Stimulated activated CD8-positive, alpha-beta memory T cell treated with anti-CD3 and anti-CD28 coated beads, Interleukin-2, amount 100 ng/mL, for 1 hour (primary cell): Measurements from ENCODE around the gene UGT2B10.
"Not testable (repeated sequence)": the region's sequence is repeated elsewhere in the genome, so short reads cannot be mapped to it uniquely, and the experiment has no call there.

Experiments used
- DNase-seq, 2 donors: peaks; one replicate each; pipeline ENCODE4 v3.0.0-alpha.2; 2020; ENCODE audit warnings: low read depth in 2 of 2

UGT2B10 gene

DNA sequence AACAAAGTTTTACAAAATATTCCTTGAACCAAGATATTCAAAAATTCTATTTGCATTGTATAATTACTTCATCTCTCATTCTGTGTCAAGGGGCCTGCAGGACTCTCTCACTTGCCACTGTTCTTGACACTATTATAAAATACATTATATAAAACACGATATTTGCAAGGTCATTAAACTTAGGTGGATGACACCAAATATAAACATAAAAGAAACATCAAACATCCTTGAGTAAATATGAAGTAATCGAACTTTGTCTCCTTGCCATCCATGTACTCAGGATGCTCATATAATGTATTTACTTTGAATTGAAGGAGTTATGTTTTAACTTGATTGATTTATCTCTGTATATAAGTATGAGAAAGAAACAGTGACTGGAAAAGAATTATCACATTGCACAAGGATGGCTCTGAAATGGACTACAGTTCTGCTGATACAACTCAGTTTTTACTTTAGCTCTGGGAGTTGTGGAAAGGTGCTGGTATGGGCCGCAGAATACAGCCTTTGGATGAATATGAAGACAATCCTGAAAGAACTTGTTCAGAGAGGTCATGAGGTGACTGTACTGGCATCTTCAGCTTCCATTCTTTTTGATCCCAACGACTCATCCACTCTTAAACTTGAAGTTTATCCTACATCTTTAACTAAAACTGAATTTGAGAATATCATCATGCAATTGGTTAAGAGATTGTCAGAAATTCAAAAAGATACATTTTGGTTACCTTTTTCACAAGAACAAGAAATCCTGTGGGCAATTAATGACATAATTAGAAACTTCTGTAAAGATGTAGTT, at the start of gene UGT2B10:
TSS of gene UGT2B10 (plus strand) at position 378 of the 793 bp plus-strand sequence. CDS start at position 404, 26 bp downstream.
- not testable (repeated sequence) for DNase-seq

DNA sequence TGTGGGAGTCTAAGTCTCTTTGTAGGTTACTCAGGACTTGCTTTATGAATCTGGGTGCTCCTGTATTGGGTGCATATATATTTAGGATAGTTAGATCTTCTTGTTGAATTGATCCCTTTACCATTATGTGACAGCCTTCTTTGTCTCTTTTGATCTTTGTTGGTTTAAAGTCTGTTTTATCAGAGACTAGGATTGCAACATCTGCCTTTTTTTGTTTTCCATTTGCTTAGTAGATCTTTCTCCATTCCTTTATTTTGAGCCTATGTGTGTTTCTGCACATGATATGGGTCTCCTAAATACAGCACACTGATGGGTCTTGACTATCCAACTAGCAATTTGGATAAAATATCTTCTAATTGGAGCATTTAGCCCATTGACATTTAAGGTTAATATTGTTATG, 44.0 kb upstream of the UGT2B10 start:
- DNase-seq: not testable (repeated sequence)

DNA sequence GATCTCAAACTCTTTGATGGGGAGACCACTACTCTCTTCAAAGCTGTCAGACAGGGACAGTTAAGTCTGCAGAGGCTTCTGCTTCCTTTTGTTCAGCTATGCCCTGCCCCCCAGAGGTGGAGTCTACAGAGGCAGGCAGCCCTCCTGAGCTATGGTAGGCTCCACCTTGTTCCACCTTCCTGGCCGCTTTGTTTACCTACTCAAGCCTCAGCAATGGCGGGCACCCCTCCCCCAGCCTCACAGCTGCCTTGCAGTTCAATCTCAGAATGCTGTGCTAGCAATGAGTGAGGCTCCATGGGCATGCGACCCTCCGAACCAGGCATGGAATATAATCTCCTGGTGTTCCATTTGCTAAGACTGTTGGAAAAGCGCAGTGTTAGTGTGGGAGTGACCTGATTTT, 42.1 kb upstream of the UGT2B10 start:
- DNase-seq: no peak

DNA sequence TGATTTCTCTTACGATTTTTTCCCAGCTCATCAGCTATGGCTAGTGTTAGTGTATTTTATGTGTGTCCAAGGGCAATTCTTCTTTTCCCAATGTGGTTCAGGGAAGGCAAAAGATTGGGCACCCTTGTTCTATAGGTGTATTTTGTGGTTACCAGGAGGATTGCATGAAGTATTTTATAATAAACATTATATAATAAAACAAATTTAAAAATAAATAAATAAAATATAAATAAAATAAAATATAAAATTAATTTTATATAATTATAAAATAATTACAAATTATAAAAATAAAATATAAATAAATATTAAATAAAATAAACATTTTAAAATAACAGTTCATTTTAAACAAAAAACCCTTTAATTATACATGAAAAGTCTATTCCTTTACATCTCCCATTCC, 35.6 kb upstream of the UGT2B10 start:
- DNase-seq: no peak

DNA sequence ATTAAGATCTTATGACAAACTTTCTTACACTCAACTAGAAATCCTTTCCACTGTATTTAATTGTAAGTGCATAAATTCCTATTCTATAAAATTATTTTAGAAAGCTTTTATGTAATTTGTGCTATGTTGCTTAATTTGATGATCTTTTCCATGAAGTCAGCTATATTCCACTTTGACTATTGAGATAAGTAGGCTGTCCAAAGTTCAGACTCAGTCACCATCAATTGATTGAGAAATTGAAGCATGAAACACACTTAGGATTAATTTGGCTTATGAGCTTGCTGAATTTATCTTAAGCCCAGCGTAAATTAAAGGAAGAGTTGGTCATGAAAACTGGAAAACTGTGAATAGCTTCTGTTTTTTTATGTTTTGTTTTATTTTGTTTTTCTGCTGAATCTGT, 18.7 kb upstream of the UGT2B10 start:
- no peak for DNase-seq

DNA sequence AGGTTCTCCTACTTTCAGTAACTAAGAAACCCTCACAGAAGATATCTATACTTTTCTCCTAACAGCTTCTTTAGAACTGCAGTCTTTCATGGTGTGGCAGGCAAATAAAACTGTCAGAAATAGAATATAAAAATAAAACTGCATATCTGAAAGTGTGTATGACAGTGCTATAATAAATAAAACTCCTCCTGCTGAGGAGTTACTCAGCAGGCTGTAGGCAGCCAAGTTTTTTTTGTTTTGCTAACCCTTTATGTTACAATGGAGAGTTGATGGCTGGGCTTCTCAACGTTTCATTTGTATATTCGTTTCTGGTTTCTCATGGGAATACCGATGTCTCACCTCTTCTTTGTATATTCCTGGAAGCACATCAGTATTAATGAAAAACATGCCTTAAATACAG, 18.2 kb upstream of the UGT2B10 start:
- DNase-seq: no peak

DNA sequence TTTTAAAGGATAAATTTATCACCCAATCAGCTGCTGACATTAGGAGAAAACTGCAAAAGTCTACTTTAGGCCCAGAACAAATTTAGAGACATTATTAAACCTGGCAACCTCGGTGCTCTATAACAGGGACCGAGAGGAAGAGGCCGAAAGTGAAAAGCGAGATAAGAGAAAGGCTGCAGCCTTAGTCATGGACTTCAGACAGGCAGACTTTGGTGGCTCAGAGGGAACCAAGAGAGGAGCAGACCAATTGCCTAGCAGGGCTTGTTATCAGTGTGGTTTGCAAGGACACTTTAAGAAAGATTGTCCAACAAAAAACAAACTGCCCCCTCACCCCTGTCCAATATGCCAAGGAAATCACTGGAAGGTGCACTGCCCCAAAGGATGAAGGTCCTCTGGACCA, 12.8 kb upstream of the UGT2B10 start:
- DNase-seq: no peak

DNA sequence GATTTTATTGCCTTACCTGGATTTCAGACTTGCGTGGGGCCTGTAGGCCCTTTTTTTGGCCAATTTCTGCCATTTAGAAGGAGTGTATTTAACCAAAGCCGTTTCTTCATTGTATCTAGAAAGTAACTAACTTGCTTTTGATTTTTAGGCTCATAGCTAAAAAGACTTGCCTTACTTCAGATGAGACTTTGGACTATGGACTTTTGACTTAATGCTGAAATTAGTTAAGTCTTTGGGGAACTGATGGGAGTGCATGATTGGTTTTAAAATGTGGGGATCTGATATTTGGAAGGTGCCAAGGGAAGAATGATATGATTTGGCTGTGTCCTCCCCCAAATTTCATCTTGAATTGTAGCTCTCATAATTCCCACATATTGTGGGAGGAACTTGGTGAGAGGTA, 7.7 kb upstream of the UGT2B10 start:
- no peak for DNase-seq

DNA sequence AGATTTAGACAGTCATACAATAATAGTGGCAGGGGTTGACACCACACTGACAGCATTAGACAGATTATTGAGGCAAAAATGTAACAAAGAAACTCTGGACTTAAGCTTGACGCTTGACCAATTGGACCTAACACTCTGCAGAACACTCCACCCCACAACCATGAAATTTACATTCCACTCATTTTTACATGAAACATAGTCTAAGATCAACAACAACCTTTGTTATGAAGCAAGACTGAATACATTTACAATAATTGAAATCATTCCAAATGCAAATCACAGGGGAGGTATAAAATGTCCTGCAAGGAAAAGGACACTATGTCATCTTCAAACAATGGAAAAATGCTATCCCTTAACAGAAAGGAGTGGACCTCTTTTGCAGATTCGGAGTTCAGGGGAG, 4.9 kb upstream of the UGT2B10 start:
- no peak for DNase-seq

DNA sequence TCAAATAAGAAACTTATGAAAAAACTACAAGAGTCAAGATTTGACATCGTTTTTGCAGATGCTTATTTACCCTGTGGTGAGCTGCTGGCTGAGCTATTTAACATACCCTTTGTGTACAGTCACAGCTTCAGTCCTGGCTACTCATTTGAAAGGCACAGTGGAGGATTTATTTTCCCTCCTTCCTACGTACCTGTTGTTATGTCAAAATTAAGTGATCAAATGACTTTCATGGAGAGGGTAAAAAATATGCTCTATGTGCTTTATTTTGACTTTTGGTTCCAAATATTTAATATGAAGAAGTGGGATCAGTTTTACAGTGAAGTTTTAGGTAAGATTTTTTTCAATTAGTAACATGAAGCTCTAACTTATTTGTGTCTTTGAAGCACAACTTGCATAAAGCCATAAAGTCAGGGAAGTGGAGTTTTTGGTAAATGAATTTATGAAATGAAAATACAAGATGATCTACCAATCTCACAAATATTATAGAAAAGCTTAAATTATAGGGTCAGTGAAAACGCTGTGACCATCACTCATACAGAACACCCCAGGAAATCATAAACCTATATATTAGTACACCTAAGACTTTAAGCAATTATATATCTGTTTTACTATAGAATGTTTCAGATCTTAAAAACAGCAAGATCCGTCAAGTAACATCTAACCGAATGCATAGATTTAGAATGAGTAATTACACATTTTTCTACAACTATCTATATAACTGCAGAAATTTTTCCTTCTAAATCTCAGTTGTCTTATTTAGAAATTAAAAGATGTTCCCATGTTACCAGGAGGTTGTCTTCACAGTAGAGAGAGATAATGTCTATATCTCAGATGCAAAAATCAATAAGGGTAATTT, 844 bp downstream of the UGT2B10 start:
- not testable (repeated sequence) for DNase-seq

DNA sequence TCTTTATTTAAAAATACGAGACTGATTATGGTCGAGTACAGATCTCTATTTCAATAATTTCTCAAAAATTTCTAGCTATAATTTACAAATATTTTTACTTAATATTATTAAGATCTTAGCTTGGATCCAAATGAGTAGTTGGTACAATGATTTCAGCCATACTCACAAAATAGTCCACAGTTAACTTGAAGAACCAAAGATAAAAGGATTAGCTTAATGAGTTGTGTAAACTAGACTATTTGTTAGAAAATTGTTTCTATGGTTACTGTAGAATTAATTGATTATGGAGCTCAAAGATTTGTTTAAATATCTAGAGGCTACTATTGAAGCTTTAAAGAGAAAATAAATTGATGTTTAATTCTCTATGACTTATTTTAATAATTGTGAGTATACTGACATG, 1.6 kb downstream of the UGT2B10 start:
- DNase-seq: no peak

DNA sequence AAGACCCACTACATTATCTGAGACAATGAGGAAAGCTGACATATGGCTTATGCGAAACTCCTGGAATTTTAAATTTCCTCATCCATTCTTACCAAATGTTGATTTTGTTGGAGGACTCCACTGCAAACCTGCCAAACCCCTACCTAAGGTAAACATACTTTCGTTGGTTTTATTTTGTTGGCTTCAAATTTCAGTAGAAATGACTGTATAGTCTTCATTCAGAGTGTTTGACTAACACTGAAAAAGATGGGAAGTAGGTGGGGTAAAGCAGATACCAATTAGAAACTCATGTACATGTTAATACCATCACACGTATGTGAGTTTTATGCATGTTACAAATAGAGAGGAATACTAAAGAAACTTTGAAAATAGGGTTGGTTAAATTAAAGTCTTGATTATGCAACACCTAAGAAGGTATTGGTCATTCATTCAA, 2.3 kb downstream of the UGT2B10 start:
- not testable (repeated sequence) for DNase-seq

DNA sequence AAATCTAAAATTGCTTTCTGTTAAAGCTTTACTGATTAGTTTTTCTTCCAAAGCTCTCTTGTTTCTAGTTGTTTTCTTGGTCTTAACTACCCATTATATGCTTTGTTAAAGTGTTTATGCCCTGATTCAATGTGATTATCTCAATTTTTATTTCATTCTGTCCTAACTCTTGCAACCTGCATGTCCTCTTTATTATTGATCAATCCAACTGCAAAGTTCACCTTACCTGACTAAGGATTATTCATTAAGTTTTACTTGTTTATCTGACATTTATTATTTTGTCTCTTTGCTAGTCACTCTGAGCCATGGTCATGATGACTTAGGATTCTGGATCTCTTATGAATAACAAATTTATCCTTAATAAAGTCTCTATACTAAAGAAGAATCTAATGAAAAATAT, 15.8 kb downstream of the UGT2B10 start:
- no peak for DNase-seq

DNA sequence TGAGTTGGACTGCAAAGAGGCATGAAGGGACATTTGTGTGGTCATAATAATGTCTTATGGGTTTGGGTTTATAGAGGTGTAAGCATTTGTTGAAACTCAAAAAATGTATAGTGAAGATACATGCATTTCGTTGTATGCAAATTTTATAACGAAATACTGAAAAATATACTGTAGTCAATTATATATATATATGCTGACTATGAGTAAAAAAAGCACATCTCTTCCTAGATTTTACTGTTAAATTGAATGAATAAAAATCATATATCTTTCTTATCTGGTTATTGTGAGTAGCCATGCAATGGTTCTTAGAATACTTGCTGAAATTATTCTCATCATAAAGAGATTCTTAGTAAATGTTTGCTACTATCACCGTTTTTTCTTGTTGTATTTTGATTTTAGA, 34.5 kb downstream of the UGT2B10 start:
- no peak for DNase-seq

DNA sequence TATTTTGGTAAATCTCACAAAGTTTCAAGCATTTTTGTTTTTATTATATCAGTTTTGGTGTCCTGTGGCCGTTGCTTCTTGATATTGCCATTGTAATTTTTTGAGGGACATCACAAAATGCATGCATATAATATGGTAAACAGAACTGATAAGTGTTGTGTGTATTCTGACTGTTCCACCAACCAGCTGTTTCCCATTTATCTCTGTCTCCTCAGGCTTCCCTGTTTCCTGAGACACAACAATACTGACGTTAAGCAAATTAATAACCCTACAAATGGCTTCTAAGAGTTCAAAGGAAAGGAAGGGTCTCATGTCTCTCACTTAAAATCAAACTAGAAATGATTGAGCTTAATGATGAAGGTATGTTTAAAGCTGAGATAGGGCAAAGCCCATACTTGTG, 40.0 kb downstream of the UGT2B10 start:
- DNase-seq: no peak

DNA sequence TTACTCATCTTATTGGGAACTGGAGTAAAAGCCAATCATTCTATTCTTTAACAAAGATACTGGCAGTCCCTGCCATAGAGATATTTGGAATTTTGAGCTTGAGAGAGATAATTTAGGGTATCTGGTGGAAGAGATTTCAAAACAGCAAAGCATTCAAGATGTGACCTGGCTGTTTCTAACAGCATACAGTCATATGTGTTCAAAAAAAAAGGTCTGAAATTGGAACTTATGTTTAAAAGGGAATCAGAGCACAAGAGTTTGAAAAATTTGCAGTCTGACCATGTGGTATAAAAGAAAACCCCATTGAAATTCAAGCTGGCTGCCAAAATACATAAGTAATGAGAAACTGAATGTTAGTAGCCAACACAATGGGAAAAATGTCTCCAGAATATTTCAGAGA, 42.2 kb downstream of the UGT2B10 start:
- DNase-seq: no peak

DNA sequence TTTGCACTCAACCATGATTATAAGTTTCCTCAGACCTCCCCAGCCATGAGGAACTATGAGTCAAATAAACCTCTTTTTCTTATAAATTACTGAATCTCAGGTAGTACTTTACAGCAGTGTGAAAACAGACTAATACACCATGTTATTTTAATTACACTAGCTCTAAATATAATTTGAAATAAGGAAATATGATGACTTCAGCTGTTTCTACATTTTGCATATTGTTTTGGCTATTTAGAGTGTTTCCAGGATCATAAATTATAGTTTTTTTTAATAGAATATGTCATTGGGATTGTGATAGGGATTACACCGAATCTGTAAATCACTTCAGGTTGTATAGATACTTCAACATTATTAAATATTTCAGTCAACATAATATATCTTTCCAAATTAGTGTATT, 43.9 kb downstream of the UGT2B10 start:
- no peak for DNase-seq

DNA sequence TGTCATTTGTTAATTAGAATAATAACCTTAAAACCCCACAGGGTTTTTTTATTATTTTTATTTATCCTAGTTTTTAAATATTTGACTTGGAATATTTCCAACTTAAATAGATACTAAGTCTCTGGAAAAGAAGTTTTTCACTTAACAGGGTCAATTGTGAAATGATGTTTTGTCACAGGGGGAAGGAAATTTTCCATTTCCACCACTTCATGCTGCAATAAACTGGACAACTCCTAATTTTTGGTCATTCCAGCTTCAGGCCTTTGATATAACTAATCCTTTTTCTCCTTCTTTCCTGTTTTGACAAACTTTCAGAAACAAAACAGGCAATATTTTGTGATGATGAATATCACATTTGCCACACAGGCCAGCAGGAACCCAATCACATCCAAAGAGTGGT, 45.3 kb downstream of the UGT2B10 start:
- DNase-seq: no peak

DNA sequence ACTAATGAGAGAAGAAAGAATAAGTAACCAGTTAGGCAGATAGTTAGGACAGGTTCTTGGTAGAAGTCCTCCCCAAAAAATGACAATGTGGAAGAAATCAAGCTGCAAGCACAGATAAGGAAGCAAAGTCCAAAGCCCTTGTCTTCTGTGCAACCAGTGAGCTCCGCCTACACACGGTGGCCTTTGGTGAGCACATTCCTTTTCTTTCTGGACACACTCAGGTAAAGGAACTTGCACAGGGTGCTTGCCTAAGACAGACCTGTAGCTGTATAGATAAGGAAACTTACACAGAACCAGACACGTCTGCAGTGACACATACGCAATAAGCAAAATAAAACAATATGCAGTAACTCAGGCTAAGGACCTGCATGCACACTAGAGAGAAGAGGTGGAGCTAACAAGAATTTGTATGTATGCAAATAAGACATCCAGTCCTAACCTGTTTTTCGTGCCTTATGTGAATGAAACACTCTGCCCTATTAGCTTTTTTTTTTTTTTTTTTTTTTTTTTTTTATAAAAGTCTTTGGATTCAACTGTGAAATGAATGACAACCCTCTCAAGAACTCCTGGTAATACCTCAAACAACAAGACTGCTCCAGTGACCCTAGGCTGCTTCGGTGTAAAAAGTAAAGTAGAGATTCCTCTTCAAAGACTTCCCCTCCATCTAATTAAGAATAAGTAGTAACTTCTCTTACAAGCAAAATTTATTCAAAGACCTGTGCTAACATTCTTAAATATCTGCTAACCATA, 48.8 kb downstream of the UGT2B10 start:
- DNase-seq: no peak

DNA sequence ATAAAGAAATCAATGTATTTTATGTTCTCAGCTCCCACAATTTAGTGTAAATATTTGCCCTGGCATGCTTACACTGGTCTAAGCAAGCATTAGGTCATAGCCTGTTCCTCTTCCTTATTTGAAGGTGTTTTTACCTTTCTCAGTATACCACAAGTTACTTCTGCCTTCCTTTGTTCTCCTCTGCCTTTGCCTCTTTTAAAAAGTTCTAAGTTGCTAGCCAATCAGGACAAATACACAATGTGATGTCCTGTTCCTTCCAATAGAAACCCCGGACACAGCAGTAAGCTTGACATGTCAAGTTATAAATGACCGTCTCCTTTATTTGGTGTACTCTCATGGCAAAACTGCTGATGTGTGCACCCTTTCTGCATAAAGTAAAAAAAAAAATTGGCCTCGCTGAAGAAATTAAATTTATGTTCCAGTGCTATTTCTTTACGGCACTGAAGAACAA, 49.4 kb downstream of the UGT2B10 start:
- no peak for DNase-seq

DNA sequence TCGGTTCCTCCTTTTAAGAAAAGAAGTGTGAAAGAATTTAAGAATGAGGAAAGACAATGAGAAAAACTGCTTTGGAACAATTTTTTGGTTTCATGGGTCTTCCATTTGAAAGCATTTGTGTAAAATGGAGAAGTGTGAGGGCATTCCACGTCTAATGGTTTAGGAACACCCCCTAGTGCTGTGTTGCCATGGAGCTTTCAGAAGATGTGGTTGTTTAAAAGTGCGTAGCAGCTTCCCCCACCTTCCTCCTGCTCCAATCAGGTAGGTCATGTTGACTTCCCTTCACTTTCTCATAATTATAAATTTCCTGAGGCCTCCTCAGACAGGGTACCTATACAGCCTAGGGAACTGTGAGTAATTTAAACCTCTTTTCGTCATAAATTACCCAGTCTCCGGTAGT, 50.0 kb downstream of the UGT2B10 start:
- DNase-seq: no peak

DNA sequence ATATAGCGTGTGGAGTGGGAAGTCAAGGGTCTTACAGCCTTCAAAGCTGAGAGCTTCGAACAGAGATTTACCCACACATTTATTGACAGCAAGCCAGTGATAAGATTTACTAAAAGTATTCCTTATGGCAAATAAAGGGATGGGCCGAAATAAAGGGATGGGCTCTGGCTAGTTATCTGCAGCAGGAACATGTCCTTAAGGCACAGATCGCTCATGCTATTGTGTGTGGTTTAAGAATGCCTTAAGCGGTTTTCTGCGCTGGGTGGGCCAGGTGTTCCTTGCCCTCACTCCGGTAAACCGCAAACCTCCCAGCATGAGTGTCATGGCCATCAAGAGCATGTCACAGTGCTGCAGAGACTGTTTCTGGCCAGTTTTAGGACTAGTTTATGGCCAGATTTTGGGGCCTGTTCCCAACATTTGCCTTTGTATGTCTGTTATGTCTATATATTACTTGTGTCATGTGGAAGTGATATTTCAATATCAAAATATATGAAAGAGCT, 53.5 kb downstream of the UGT2B10 start:
- no peak for DNase-seq
